Heart left ventricle (tissue), 13 donors: ENCODE measurements around the gene NLRP9.

Experiments
- CTCF ChIP-seq, 12 donors: fragments of 200-600 bp; sonication (generic) in 4 of 12; IDR thresholded peaks; one replicate each; pipeline versions ENCODE4 v1.5.0 to v1.8.0; 2018 to 2022; ENCODE audit warnings: antibody characterized with exemption in 12 of 12, mild to moderate bottlenecking in 5 of 12
- POLR2A ChIP-seq, 2 donors: fragments of 450-650 bp; IDR thresholded peaks; one replicate each; pipeline ENCODE4 v1.6.1; 2017; ENCODE audit warnings: antibody characterized with exemption in 2 of 2, mild to moderate bottlenecking in 2 of 2, moderate library complexity in 2 of 2
- donor health status: ischemic (EF 13 %, LVEDD 7.1; RV severe dilation, severe dysfunction).
- donor health status: DM: no; HTN: yes; CAD: no.
- donor health status: DM: no; HTN: no; CAD: no.
- donor health status: ischemic (EF 25% LVEDD 6.9; RV normal size, moderate dysfunction).
- donor health status: ischemic (EF 25% LVEDD 5.7; RV mildly dilated, moderate dysfunction).
- donor health status: ischemic (EF 35%, LVEDD 5.7; RV mildly dilated, moderate dysfunction).
- donor health status: nonischemic (EF 11% LVEDD 7.7; RV severe dilation, severe dysfunction).
- donor health status: DM: yes; HTN: yes; CAD: no.
- donor health status: PGD.
- donor health status: ischemic (EF 29% LVEDD 5.4; RV normal size, mild dysfunction).
- donor health status: nonischemic (EF 23%, LVEDD 6.1; RV moderate dilation, normal function).

GRCh38 chr19:55667958-55668357 lies 70.2 kb downstream of the NLRP9 start:
- TF ChIP-seq POLR2A (IDR thresholded peaks at IDR 0.05), result no peak
- no peak for TF ChIP-seq CTCF (IDR thresholded peaks at IDR 0.05)
